HG03135 (cell line): Measurements from ENCODE around the gene WDR82.

ENCODE experiments used
- ATAC-seq: cut with Tn5 transposase; IDR thresholded peaks from one replicate; pipeline ENCODE4 v1.9.1; 2021; ENCODE audit warnings: mild to moderate bottlenecking, moderate library complexity; ENCODE audit not compliant: unreplicated experiment

Gene WDR82

GRCh38 chr3:52210037-52210436, 68.4 kb downstream of the WDR82 start:
- ATAC-seq, result no peak

- no peak for ATAC-seq
Observed at GRCh38 chr3:52208556-52208955, 69.9 kb downstream of the WDR82 start.

DNA sequence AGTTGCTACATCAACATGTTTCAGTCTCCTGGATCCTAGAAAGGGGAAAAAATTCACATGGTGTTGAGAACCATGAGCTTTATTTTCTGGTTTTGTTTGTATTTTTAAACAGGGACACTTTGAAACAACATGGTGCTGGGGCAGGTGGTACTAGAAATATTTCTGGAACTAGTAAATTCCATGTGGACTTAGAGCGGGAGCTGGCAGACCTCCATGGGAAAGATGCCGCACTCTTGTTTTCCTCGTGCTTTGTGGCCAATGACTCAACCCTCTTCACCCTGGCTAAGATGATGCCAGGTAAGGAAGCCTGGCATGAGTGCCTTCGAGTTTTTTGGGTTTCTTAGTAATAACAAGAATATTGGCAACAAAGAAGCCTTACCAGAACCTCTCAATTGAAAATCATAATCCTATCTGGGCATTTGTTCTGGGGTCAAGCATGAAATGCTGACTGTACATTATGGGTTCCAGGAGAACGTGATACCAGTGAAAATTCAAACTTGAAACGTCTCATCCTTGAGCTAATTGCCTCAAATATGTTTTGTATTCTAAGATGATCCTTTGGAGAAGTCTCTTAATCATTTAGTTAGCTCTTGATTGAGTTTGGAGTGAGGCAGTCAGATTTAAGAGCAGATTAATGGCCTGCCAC, 72.6 kb downstream of the WDR82 start:
- no peak for ATAC-seq
